ENCODE data around the gene USP21. TPM values are rescaled to one million over a fixed set of nuclear protein-coding genes. Genes with fewer than 3 reads are reported as not detected.

The USP21 gene
- total RNA-seq, 3 donors from 2014 or later, result 20.1 to 35.4 (median 29.5) TPM

DNA sequence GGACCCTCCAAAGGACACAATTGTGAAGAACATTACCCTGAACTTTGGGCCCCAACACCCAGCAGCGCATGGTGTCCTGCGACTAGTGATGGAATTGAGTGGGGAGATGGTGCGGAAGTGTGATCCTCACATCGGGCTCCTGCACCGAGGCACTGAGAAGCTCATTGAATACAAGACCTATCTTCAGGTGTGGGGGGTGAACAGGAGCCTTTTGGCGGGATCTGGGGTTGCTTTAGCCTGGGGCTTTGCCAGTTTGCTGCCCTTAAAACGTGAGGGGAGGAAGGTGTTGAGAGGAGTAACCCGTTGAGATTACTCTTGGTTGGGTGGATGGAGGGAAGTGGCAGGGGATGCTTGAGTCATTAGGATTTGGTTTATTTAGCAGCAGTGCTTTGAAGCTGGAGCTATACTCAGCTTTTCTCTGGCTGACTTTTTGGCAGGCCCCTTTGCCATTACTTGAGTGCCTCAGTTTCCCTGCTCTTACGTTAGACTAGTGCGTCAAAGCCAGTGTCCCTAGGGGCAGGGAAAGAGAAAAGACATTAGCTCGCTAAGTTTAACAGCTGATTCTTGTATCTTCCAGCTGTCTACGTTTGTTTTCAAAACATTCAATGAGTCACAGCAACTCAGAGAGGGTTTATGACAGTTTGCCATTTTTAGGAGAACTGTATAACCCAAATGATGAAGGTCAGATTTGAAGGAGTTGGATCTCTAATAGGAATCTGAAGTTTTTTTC, 47.3 kb downstream of the USP21 start:
- intact Hi-C loops (cut with DNase I, micrococcal nuclease), result no loop called here
- no peak for TF ChIP-seq CTCF (IDR thresholded peaks at IDR 0.05)
- Histone ChIP-seq H3K9me3 (no peaks in the 10 kb centered on the region), H3K4me1 (ENCODE audit: low read depth) (peaks cover 22% of the 10 kb centered on the region), H3K36me3 (ENCODE audit: low read depth) (peaks cover 5% of the 10 kb centered on the region), H3K4me3 (no peak overlapping the region)
- ATAC-seq (no peak), DNase-seq (no peak)

- H3K9me3 ChIP-seq, result no peaks in the 10 kb centered on the region
- DNase-seq (peak in 1 of 3 donors; percentile 50), ATAC-seq (peak; percentile 17)
- TF ChIP-seq CTCF (IDR thresholded peaks at IDR 0.05), result no peak
- H3K36me3 ChIP-seq (ENCODE audit: low read depth), result peaks cover 8% of the 10 kb centered on the region
- peaks cover 17% of the 10 kb centered on the region for H3K4me1 ChIP-seq (ENCODE audit: low read depth)
- H3K4me3 ChIP-seq, result no peak overlapping the region
- intact Hi-C loops (cut with DNase I, micrococcal nuclease), result no loop called here
Observed at GRCh38 chr1:161207173-161207572, 47.9 kb downstream of the USP21 start.

DNA sequence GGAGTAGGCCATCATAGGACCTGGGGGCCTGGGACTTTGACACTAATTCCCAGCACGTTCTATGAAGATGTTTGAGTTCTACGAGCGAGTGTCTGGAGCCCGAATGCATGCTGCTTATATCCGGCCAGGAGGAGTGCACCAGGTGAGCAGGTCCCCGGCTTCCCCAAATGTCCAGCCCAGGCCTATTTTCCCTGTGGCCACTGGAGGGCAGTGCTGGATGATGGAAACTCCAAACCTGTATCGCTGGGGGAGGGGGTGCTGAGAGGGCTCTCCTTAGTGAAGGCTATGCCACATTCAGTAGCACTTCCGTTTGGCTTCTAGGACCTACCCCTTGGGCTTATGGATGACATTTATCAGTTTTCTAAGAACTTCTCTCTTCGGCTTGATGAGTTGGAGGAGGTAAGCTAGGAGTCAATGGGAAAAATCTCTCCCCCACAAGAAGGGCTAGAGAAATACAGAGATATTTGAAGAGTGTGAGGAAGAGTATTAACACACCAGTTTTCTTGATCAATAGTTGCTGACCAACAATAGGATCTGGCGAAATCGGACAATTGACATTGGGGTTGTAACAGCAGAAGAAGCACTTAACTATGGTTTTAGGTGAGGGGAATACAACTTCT, 50.6 kb downstream of the USP21 start:
- DNase-seq (peak; percentile 62 to 78 (median 75)), ATAC-seq (peak; percentile 92)
- Histone ChIP-seq H3K4me3 (no peak overlapping the region), H3K4me1 (ENCODE audit: low read depth) (peaks cover 6% of the 10 kb centered on the region), H3K9me3 (no peaks in the 10 kb centered on the region), H3K36me3 (ENCODE audit: low read depth) (peaks cover 14% of the 10 kb centered on the region)
- TF ChIP-seq CTCF (IDR thresholded peaks at IDR 0.05), result peak; percentile 79
- intact Hi-C loops (cut with DNase I, micrococcal nuclease), result no loop called here

DNA sequence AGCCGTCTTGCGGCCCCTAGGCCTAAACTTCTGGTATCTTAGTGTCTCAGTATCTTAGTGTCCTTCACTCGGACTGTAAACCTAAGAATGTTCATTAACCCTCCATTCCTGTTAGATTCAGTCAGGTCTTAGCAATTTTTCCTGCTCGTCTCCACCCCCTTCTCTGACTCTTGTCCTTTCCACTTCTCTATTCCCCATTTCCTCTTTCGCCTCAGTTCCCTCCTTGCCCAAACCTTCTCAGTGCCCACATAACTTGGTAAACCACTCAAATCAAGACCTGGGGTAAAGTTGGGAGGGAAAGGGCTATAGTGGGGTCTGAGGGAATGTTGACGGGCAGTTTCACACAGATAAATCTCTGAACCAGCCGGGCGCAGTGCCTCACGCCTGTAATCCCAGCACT, 55.1 kb downstream of the USP21 start:
- TF ChIP-seq CTCF (IDR thresholded peaks at IDR 0.05), result no peak
- DNase-seq, result no peak
- Histone ChIP-seq H3K9me3 (no peaks in the 10 kb centered on the region), H3K4me1 (ENCODE audit: low read depth) (peaks cover 2% of the 10 kb centered on the region), H3K36me3 (ENCODE audit: low read depth) (peaks cover 14% of the 10 kb centered on the region), H3K4me3 (no peak overlapping the region)
- intact Hi-C loops (cut with DNase I, micrococcal nuclease), result no loop called here
- no peak for ATAC-seq

DNA sequence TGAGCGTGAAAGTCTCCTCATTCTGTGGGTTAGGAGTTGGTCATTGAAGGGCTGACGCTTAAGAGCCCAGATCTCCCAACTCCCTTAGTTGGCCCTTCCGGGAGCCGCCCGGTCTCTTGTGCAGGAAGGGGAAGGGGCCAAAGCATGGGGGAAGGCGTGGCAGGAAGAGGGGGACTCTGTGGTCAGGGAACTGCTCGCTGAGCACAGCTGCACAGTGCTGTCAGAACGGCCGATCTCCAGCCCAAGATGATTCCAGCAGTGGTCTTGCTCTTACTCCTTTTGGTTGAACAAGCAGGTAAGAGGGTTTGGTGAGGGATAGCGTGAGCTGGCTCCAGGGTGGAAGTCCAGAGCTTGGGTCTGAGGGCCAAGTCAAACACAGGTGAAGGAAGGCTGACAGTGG, 55.8 kb downstream of the USP21 start, which contains the start of gene FCER1G:
TSS of gene FCER1G (plus strand) at position 220 of the 400 bp plus-strand sequence. CDS start at position 247, 27 bp downstream.
- no peaks in the 10 kb centered on the region for H3K4me1 ChIP-seq (ENCODE audit: low read depth)
- no peaks in the 10 kb centered on the region for H3K9me3 ChIP-seq
- ATAC-seq (peak; percentile 46), DNase-seq (peak in 1 of 3 donors; percentile 75)
- H3K4me3 ChIP-seq, result no peak within 1 kb of the TSS
- intact Hi-C loops (cut with DNase I, micrococcal nuclease), result no loop called here
- TF ChIP-seq CTCF (IDR thresholded peaks at IDR 0.05), result no peak
- peaks cover 14% of the 10 kb centered on the region for H3K36me3 ChIP-seq (ENCODE audit: low read depth)

Other genes starting within 250 kb of the USP21 start
- gene ITLN2, start 204.7 kb upstream of the USP21 start, total RNA-seq, result not detected
- 100 to 1,000 TPM in 2 of 3 donors, 10 to 100 TPM in 1; 84.0 to 222 (median 157) TPM for gene F11R, start 138.3 kb upstream of the USP21 start, total RNA-seq
- 100 to 1,000 TPM in 1 of 3 donors, 10 to 100 TPM in 2; 48.9 to 105 (median 80.1) TPM for gene TSTD1, start 120.5 kb upstream of the USP21 start, total RNA-seq
- gene USF1, start 113.5 kb upstream of the USP21 start, total RNA-seq, result 10 to 100 TPM; 66.8 to 80.5 (median 71.7) TPM
- 1 to 10 TPM; 3.8 to 9.0 (median 8.1) TPM for gene ARHGAP30, start 89.6 kb upstream of the USP21 start, total RNA-seq
- gene NECTIN4, start 69.9 kb upstream of the USP21 start, total RNA-seq, result 1 to 10 TPM; 1.6 to 5.4 (median 4.6) TPM
- 10 to 100 TPM in 1 of 3 donors, 1 to 10 TPM in 2; 9.5 to 10.7 (median 9.7) TPM for gene KLHDC9, start 61.1 kb upstream of the USP21 start, total RNA-seq
- 10 to 100 TPM; 20.7 to 40.2 (median 29.4) TPM for gene PFDN2, start 41.5 kb upstream of the USP21 start, total RNA-seq
- gene NIT1, start 41.4 kb upstream of the USP21 start, total RNA-seq, result 10 to 100 TPM; 56.7 to 79.7 (median 62.8) TPM
- 10 to 100 TPM; 33.3 to 43.0 (median 37.2) TPM for gene DEDD, start 26.8 kb upstream of the USP21 start, total RNA-seq
- gene UFC1, start 5.5 kb upstream of the USP21 start, total RNA-seq, result 100 to 1,000 TPM in 1 of 3 donors, 10 to 100 TPM in 2; 88.6 to 114 (median 90.6) TPM
- 10 to 100 TPM; 15.0 to 21.9 (median 16.3) TPM for gene PPOX, start 6.9 kb downstream of the USP21 start, total RNA-seq
- 10 to 100 TPM; 25.1 to 35.9 (median 33.3) TPM for gene B4GALT3, start 18.0 kb downstream of the USP21 start, total RNA-seq
- 1 to 10 TPM in 2 of 3 donors, under 1 TPM in 1; 0.96 to 7.2 (median 3.8) TPM for gene ADAMTS4, start 39.6 kb downstream of the USP21 start, total RNA-seq
- gene NDUFS2, start 42.9 kb downstream of the USP21 start, total RNA-seq, result 100 to 1,000 TPM; 119 to 159 (median 154) TPM
- gene FCER1G, start 55.8 kb downstream of the USP21 start, total RNA-seq, result 10 to 100 TPM in 2 of 3 donors, 1 to 10 TPM in 1; 5.8 to 43.9 (median 27.1) TPM
- gene APOA2, start 64.1 kb downstream of the USP21 start, total RNA-seq, result not detected
- gene TOMM40L, start 66.6 kb downstream of the USP21 start, total RNA-seq, result 10 to 100 TPM; 17.2 to 24.5 (median 23.5) TPM
- gene NR1I3, start 78.7 kb downstream of the USP21 start, total RNA-seq, result not detected
- 10 to 100 TPM in 1 of 3 donors, 1 to 10 TPM in 1, under 1 TPM in 1; 0.41 to 12.2 (median 1.6) TPM for gene PCP4L1, start 99.2 kb downstream of the USP21 start, total RNA-seq
- 10 to 100 TPM in 1 of 3 donors, 1 to 10 TPM in 2; 2.1 to 12.2 (median 3.2) TPM for gene MPZ, start 150.5 kb downstream of the USP21 start, total RNA-seq
- 100 to 1,000 TPM; 194 to 244 (median 244) TPM for gene SDHC, start 154.9 kb downstream of the USP21 start, total RNA-seq
- not detected for gene CFAP126, start 208.4 kb downstream of the USP21 start, total RNA-seq

Measured in mucosa of descending colon (tissue), 3 donors.